Activated CD8-positive, alpha-beta memory T cell treated with anti-CD3 and anti-CD28 coated beads, Interleukin-2, amount 50 U/mL, for 1 hour (primary cell): ENCODE results near the gene SNN.

ENCODE experiments used
- DNase-seq: peaks from one replicate; pipeline ENCODE4 v3.0.0-alpha.2; 2020; ENCODE audit errors: extremely low read depth

SNN gene

DNA sequence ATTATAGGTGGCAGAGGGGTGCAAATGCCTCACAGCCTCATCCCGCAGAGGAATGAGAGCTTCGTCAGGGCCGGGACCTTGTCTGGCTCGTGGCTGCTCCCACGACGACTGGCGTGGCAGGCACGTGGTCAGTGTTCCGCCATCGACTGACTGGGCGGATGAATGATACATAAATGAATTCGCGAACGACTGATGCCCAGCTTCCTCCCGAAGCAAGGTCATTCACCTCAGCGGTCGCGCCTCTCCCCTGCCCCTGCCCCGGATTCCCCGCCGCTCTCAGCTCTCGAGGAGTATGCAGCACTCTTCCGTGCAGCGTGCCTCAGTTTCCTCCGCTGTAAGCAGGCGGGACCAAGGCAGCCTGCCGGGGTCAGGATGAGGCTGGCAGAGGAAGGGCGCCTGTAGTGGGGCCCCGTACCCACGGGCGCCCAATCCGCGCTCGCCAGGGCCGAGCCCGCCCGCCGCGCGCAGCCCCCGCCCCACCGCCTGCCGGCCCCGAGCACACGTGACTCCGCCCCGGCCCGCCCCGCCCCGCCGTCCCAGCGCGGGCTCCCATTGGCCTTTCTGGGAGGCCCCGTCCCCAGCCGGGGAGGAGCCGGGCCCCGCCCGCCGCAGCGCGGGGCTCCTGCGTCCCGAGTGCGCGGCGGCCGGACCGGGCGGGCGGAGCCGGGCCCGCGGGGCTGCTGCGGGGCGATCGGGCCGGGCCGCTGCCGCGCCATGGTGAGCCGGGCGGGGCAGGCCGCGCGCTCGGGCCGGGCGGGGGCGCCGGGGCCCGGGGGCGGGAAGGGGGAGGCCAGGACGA lies at the start of gene SNN:
SNN (plus strand) TSS at position 632 of the 799 bp plus-strand sequence. CDS start 7,605 bp downstream, outside the sequence.
- peak; percentile 26 for DNase-seq

DNA sequence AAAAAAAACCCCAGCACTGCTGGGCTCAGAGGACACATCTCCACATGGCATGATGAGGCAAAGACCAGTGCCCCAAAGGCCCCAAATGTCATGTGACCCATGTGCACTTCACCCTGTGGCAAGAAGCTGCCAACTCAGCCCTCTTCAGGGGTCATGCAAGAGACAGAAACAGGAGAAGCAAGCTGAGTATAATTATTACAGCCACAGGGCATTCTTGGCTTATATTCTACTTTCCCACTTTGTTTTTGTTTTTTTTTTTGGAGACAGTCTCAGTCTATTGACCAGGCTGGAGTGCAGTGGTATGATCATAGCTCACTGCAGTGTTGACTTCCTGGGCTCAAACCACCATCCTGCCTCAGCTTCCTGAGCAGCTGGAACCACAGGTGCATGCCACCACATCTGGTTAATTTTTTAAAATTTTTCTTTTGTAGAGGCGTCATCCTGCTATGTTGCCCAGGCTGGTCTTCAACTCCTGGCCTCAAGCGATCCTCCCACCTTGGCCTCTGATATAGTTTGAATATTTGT lies 48.9 kb upstream of the SNN start:
- no peak for DNase-seq

DNA sequence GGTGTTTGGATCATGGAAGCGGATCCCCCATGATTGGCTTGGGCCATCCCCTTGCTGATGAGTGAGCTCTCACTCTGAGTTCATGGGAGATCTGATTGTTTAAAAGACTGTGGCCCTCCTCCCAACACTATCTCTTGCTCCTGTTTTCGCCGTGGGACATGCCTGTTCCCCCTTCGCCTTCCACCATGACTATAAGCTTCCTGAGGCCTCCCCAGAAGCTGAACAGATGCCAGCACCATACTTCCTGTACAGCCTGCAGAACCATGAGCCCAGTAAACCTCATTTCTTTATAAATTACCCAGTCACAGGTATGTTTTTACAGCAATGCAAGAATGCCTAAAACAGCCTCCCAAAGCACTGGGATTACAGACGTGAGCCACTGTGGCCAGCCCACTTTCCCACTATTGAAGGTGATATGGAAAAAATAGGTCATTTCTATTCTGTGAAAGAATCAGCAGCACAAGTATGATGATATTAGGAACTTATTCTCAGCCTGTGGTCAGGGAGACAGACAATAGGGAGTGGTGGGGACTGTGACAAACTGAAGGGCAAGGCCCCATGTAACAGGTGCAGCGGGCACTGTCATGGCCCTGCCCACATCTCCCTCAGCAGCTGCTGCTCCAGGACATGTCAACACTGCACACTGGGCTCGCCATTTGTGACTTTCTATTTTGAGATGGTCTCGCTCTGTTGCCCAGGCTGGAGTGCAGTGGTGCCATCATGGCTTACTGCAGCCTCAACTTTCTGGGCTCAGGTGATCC lies 47.8 kb upstream of the SNN start:
- no peak for DNase-seq

DNA sequence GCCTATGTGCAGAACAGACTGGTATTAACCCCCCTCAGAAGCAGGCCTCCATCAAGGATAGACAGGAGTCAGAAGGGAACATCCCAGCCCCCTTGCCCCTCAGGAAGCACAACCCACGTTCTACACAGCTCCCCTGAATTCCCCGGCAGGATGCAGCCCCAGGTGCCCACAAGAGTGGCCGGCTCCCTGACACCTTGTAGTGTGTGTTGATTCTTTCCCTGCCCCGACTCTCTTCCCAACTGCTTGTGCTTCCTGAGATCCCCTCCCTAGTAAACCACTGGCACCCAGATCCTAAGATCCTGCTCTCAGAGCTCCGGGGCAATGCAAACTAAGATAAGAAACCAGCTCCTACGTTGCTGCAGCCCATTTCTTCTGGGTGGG lies 46.7 kb upstream of the SNN start:
- DNase-seq: no peak

DNA sequence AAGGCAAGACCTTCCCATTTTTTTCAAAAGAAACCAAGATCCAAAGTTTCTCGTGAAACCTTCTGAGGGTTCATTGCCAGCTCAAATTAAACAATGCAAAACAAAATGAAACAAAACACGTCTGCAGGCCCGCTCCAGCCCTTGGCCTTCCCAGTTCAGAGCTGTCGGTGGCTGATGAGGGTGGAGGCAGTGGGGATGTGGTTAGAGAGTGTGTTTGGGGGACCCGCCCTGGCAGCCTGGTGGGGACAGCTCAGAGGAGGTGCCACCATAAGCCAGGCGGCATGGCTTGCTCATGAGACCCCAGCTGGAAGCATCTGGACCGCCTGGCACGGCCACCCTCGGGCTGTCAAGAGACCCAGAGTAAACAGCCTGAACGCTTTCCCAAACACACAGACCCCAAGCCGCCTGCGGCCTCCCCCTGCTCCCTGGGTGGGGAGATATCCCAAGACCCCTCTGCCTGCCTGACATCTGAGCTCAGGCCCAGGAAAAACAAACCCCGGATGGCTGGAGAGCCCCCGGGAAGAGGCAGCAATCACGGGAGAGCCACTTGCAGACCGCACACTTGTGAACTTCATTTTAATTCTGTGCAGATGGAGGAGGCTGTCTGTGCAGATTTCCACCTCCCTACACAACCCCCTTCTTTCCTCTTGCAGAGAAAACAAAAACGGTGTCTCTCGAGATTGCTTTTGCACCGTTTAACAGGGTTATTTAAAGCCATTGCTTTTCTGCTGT lies 46.2 kb upstream of the SNN start:
- peak; percentile 49 for DNase-seq

DNA sequence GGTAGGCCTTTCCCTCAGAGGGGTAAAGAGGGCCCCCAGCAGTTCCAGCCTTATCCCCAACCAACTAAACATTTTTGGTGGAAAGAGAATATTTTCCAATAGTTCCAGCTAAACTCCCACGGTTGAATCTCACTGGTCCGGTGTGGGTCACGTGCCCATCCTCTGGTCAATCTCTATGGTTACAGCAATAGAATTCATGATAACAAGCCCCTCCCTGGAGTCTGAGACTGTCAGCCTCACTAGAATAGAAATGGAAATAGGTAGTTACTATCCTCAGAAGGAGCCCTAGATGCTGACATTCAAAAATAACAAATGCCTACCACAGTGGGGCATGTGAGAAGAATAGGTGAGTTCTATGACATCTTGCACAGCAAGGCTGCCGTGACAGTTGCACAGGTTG lies 44.0 kb upstream of the SNN start:
- DNase-seq: no peak

DNA sequence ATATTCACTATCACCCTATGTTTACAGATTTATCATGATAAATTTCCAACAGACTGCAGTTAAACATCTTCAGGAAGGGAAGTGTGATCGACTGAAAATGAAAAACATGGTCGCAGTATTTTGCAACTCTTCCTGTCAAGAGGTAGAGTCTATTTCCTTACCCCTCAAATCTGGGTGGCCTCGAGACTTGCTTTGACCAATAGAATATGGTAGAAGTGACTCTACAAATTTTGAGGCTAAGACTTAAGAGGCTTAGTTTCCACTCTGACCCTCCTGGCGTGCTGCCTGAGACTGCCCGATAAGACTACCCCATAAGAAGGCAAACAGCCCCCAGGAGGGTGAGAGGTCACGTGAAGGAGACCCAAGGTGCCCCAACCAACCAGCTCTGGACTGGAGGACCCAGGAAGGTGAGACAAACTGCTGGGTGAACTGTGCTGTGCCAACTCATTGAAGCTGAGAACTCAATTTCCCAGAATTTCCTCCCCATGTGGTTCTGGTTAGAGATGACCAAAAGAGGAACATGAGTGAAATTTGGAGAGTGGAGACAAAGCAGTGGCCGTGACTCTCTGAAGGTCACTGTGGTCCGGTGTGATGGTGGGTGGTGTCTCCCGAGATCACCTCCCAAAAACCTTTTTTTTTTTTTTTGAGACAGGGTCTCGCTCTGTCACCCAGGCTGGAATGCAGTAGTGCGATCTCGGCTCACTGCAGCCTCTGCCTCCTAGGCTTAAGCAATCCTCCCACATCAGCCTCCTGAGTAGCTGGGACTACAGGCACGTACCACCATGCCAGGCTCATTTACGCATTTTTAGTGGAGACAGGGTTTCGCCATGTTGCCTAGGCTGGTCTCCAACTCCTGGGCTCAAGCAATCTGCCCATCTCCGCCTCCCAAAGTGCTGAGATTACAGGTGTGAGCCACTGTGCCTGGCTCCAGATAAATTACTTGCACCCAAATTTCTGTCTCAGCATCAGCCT lies 43.3 kb upstream of the SNN start:
- DNase-seq: no peak

DNA sequence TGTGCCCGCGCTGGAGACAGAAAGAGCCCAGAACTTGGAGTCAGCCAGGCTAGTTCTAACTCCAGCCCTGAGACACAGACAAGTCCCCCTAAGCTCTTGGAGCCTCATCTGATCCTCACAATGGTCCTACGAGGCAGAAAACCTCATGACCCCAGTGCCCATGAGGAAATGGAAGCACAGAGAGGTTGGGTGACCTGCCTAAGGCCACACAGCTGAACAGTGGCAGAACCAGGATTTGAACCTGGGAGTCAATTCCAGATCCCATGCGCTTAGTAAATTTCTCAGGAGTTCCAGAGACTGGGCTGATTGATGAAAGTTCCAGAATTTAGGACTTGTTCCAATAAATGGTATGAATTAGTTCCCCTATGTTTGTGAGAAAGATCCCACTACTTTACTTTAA lies 42.5 kb upstream of the SNN start:
- no peak for DNase-seq

DNA sequence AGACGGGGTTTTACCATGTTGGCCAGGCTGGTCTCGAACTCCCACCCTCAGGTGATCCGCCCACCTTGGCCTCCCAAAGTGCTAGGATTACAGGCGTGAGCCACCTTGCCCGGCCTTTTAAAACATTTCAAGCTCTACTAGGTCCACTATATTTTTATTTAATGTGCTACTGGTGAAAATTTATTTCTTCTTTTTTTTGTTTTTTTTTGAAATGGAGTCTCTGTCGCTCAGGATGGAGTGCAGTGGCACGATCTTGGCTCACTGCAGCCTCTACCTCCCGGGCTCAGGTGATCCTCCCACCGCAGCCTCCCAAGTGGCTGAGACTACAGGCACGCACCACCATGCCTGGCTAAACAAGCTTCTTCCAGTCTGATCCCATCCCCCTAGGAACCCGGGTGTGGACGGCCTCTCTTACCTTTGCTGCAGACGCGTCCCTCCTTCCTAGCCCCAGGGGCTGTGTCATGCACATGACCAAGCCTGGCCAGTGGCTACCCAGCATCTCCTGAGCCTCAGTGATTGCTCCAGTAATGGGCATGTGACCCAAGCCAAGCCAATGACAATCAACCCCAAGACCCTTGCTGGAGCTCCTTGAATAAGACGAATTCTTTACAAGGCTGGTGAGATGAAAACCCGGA lies 41.5 kb upstream of the SNN start:
- DNase-seq: no peak

DNA sequence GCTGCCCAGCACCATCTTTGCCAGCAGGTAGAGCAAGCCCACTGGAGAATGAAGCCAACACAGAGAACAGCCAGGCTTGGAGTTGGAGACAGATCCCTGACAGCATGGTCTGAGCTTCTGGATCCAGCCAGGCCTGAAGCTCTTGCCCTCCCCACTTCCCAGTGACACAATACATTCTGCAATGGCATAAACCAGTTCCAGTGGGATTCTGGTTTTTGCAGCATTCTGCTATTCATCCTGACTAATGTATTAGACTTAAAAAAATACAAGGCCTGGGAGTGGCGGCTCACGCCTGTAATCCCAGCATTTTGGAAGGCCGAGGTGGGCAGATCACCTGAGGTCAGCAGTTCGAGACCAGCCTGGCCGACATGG lies 41.0 kb upstream of the SNN start:
- DNase-seq: no peak

DNA sequence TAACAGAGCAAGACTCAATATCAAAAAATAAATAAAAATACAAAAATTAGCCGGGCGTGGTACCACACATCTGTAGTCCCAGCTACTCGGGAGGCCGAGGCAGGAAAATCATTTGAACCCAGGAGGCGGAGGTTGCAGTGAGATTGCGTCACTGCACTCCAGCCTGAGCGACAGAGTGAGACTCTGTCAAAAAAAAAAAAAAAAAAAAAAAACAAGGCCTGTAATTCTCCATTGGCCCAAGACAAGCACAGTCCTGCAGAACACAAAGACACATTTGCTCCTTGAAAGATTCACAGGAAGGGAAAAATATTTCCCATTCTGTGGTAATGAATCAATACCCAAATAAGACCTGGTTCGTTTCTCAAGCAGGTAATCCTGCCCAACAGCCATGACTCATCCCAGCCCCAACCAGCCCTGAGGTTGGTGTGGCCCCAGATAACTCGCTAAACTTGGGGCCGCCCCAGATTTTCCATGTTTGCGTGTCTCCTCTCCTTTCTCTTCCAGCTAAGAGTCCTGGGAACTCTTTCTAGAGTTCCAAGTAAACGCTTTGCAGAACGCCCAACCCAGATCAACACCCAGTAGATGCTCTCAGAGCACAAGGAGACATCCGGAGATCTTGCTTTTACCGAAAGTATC lies 40.3 kb upstream of the SNN start:
- no peak for DNase-seq

DNA sequence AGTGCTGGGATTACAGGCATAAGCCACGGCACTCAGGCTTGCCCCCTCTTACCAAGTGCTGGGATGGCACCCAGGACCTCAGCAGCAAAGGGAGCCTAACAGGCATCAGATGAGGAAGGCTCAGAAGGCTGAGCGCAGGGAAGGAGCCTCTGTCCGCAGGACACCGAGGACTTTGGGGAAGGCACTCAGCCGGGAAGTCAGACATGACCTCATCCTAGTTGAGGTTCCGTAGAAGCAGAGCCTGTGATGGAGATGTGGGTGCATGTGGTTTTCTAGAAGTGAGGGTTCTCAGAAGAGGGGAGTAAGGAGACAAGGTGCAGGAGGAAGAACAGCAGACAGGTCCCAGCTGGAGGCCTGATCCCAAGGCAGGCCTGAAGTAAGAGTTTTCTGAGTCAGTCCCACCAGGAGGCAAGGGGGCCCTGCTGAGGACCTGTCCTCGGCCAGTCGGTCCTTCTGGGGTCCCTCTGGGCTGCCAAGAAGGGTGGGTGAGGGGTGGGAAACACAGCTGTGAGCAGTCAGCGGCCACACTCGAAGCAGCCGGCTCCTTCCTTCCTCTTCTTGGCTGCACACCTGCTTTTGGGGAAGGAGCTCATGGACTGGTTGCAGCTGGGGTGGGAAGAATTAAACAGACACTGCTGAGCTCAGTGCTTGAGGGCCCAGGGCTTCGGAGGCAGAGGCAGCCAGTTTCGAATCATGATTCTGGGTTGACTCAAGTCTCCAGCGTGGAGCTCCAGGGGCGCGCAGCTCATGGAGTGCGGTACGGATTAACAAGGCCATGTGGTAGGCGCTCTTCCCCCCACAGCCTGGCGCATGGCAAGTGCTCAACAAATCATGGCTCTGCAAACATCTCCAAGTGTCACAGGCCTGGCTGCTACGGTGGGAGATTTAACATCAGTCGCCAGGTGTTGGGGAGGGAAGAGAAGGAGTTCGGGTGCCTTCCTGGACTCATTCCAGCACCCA lies 38.9 kb upstream of the SNN start:
- no peak for DNase-seq

DNA sequence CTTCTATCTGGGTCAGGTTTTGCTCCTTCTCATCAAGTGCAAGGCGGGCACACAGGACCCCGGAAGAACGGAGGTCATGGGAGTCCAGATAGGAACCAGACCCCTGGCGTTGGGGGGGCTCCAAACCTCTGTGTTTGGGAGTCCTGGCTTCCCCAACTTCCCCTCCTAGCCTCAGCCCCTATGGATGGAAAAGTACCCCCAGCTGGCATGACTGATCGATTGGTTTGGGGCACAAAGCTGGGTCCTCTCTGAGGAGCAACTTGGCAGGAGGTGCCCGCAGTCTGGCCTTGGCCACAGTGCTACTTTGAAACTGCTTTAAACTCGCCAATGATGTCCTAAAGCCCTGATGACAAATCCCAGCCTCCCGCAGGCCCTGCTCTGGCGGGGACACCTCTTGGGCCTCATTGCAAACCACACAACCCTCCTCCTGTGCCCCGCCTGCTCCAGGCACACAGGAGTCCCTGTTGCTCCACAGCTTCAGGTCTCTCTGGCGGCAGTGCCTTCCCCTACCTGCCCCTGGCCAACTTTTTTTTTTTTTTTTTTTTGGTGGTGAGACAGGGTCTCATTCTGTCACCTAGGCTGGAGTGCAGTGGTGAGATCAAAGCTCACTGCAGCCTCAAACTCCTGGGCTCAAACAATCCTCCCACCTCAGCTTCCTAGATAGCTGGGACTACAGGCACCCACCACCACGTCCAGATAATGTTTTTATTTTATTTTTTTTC lies 38.0 kb upstream of the SNN start:
- DNase-seq: no peak

DNA sequence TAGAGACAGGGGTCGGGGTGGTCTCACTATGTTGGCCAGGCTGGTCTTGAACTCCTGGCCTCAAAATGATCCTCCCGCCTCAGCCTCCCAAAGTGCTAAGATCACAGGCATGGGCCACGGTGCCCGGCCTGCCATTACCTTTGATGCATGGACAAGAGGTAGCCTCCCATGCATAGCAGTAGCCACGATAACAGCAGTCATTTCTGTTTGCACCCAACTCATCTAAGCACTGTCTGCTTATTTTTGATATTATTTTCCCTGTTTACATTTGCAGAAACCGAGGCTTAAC lies 37.5 kb upstream of the SNN start:
- no peak for DNase-seq

DNA sequence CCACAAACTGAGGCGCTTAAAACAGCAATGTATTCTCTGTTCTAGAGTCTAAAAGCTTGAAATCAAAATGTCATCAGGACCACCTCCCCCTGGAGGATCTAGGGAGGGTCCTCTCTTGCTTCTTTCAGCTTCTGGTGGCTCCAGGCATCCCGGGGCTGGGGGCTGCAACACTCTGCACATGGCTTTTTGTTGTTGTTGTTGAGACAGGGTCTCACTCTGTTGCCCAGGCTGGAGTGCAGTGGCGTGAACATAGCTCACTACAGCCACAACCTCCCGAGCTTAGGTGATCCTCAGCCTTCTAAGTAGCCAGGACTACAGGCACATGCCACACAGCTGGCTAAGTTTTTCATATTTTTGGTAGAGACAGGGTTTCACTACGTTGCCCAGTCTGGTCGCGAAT lies 37.0 kb upstream of the SNN start:
- no peak for DNase-seq

DNA sequence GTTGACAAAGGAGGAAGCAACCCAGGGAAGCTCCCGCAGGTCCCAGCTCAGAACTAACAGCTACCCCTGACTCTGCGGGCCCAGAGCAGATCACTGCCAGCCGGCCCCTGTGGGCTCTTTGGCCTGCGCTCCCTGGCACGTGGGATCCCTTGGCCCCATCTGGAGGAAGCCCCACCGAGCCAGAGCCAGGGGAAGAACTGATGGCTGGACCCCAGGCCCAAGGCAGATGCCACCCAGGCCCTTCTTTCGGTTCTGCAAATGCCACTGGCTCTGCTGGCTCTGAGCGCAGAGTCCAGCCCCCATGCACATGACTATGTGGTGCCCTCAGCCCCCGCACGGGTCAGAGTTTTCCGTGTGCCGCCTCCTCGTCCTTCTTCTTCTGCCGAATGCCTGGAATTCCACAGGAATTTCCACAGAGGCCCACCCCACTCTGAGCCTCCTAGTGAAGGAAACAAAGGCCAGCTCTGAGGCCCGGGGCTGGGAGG lies 35.8 kb upstream of the SNN start:
- no peak for DNase-seq

DNA sequence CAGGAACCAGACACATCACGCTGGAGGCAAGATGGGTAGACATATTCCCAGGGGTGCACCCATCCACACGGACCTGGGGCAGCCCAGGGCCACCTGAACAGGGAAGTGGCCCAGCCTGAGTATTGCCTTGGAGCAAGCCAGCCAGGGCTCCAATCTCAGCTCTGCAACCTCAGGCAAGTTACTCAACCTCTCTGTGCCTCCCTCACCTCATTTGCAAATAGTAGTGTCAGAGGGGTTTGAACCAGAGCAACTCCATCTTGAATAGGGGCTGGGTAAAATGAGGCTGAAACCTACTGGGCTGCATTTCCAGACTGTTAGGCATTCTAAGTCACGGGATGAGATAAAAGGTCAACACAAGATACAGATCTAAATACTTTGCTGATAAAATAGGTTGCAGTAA lies 35.1 kb upstream of the SNN start:
- DNase-seq: no peak

DNA sequence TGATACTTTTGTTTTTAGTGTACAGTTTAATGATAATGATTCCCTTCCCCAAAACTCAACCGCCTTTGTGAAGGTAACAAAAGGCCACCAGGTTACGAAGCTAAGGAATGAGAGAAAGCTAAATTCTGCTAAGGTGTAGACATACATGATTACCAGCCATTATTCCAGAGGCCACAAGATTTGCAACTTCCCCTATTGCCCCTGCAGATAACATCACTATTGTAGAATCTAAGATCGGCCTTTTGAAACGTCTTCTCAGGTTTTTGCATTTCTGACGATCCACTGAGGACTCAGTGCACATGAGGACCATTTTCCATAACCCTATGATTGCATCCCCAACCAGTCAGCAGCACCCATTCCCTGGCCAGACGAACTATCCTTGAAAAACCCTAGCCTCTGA lies 33.9 kb upstream of the SNN start:
- DNase-seq: no peak
